A549 (cell line): ENCODE measurements around the gene MOB3A. TPM values are rescaled to one million over a fixed set of nuclear protein-coding genes. Genes with fewer than 3 reads are reported as not detected.

ENCODE experiments used
- ATAC-seq, 2 experiments: fragments of 200-7000 bp in 1 of 2; fragments of >200 bp in 1 of 2; cut with Nextera tagmentation in 1 of 2; cut with Tn5 transposase in 1 of 2; 3 replicates each; pipeline versions ENCODE4 v1.8.0 to v1.9.1; 2018 to 2020; ENCODE audit warnings: mild to moderate bottlenecking in 1 of 2, moderate library complexity in 1 of 2
- CTCF ChIA-PET: fragments of 300-600 bp; sonication (Branson Sonifier 250); formaldehyde crosslinking; extraction: SDS; loops from one replicate; lab custom pipeline; 2021; ENCODE audit warnings: antibody characterized with exemption, inconsistent platforms; lab: Yijun Ruan, JAX
- POLR2A ChIA-PET: fragments of 350-600 bp; formaldehyde crosslinking; extraction: SDS; loops from one replicate; lab custom pipeline; 2021; ENCODE audit warnings: antibody characterized with exemption, inconsistent platforms; lab: Yijun Ruan, JAX
- DNase-seq, 2 experiments: peaks; one replicate each; pipeline versions ENCODE4 v3.0.0 to v3.0.0-alpha.2; 2011 to 2016; ENCODE audit warnings: low read depth in 1 of 2, low spot score in 1 of 2
- FAIRE-seq: peaks from 2 replicates; lab custom pipeline; 2011; peaks lifted over from hg19 to GRCh38; lab: Jason Lieb, UNC
- H3K27ac ChIP-seq, 2 experiments: fragments of >200 bp; sonication (Bioruptor Twin); formaldehyde crosslinking; 3 replicates each; pipeline ENCODE4 v1.5.1; 2016 to 2017
- H3K4me1 ChIP-seq: fragments of >200 bp; sonication (Bioruptor Twin); formaldehyde crosslinking; 3 replicates; pipeline ENCODE4 v1.6.1; 2016
- H3K4me2 ChIP-seq: fragments of >200 bp; sonication (Bioruptor Twin); formaldehyde crosslinking; 3 replicates; pipeline ENCODE4 v1.6.1; 2016
- H3K4me3 ChIP-seq: fragments of >200 bp; sonication (Bioruptor Twin); formaldehyde crosslinking; 3 replicates; pipeline ENCODE4 v1.5.1; 2016
- H3K9me3 ChIP-seq: fragments of >200 bp; sonication (Bioruptor Twin); formaldehyde crosslinking; 3 replicates; pipeline ENCODE4 v1.6.1; 2016
- CHD2 ChIP-seq: fragments of 150-350 bp; IDR thresholded peaks from 2 replicates; pipeline ENCODE4 v1.6.1; 2014; ENCODE audit warnings: low read length; ENCODE audit not compliant: partially characterized antibody
- CTCF ChIP-seq: fragments of >200 bp; sonication (Bioruptor Twin); formaldehyde crosslinking; IDR thresholded peaks from 3 replicates; pipeline ENCODE4 v1.5.1; 2016
- EHMT2 ChIP-seq: fragments of 200-600 bp; sonication (generic); IDR thresholded peaks from 2 replicates; pipeline ENCODE4 v1.6.1; 2016; ENCODE audit warnings: antibody characterized with exemption, low read depth, mild to moderate bottlenecking, moderate library complexity
- ELK1 ChIP-seq: fragments of 150-350 bp; IDR thresholded peaks from 2 replicates; pipeline ENCODE4 v1.6.1; 2014; ENCODE audit warnings: low read depth, mild to moderate bottlenecking, low read length
- EP300 ChIP-seq, 2 experiments: fragments of >200 bp; sonication (Bioruptor Twin); formaldehyde crosslinking; IDR thresholded peaks; 2 replicates in 1 of 2; 3 replicates in 1 of 2; pipeline ENCODE4 v1.6.1; 2016 to 2017
- FOSB ChIP-seq: fragments of 250-450 bp; sonication (Bioruptor Pico); IDR thresholded peaks from 2 replicates; pipeline ENCODE4 v1.5.0; 2020; ENCODE audit warnings: mild to moderate bottlenecking, moderate library complexity
- FOSL2 ChIP-seq, 2 experiments: fragments of 450-650 bp in 1 of 2; fragments of >200 bp in 1 of 2; sonication (Bioruptor Twin) in 1 of 2; formaldehyde crosslinking; IDR thresholded peaks; 2 replicates each; pipeline versions ENCODE4 v1.5.0 to v1.6.1; 2016 to 2020; ENCODE audit warnings: mild to moderate bottlenecking in 1 of 2, moderate library complexity in 1 of 2
- HEYL ChIP-seq: fragments of 250-450 bp; sonication (Bioruptor Pico); IDR thresholded peaks from 2 replicates; pipeline ENCODE4 v1.8.0; 2021; ENCODE audit warnings: mild to moderate bottlenecking, moderate library complexity
- HMGXB4 ChIP-seq: fragments of 250-450 bp; sonication (Bioruptor Pico); IDR thresholded peaks from 2 replicates; pipeline ENCODE4 v1.5.0; 2021; ENCODE audit warnings: mild to moderate bottlenecking, moderate library complexity, borderline replicate concordance
- HOXA7 ChIP-seq: fragments of 250-450 bp; sonication (Bioruptor Pico); IDR thresholded peaks from 2 replicates; pipeline ENCODE4 v1.5.0; 2020; ENCODE audit warnings: mild to moderate bottlenecking, moderate library complexity
- KDM5A ChIP-seq: fragments of 200-600 bp; sonication (generic); IDR thresholded peaks from 2 replicates; pipeline ENCODE4 v1.6.1; 2016; ENCODE audit warnings: antibody characterized with exemption, mild to moderate bottlenecking
- MAX ChIP-seq: IDR thresholded peaks from 2 replicates; pipeline ENCODE4 v1.6.1; 2012
- NFE2L2 ChIP-seq: fragments of 150-350 bp; conservative IDR thresholded peaks from 2 replicates; pipeline ENCODE4 v1.6.1; 2014; ENCODE audit warnings: low read length
- PHF8 ChIP-seq: fragments of 200-600 bp; sonication (generic); IDR thresholded peaks from 2 replicates; pipeline ENCODE4 v1.6.1; 2016; ENCODE audit warnings: low read depth, mild to moderate bottlenecking, antibody characterized with exemption, moderate library complexity, borderline replicate concordance
- POLR2AphosphoS2 ChIP-seq: conservative IDR thresholded peaks from 2 replicates; pipeline ENCODE4 v1.6.1; 2012; ENCODE audit warnings: low read length, improper control_type of control experiment, inconsistent platforms
- USF2 ChIP-seq: fragments of 450-650 bp; IDR thresholded peaks from 2 replicates; pipeline ENCODE4 v1.6.1; 2014; ENCODE audit warnings: antibody characterized with exemption
- ZC3H11A ChIP-seq: fragments of 450-650 bp; IDR thresholded peaks from 2 replicates; pipeline ENCODE4 v1.6.1; 2014; ENCODE audit warnings: antibody characterized with exemption, mild to moderate bottlenecking
- ZFP36 ChIP-seq: fragments of 450-650 bp; IDR thresholded peaks from 2 replicates; pipeline ENCODE4 v1.6.1; 2014; ENCODE audit warnings: borderline replicate concordance; ENCODE audit not compliant: partially characterized antibody
- ZNF302 ChIP-seq: fragments of 250-450 bp; sonication (Bioruptor Pico); IDR thresholded peaks from 2 replicates; pipeline ENCODE4 v1.9.0; 2021; ENCODE audit warnings: inconsistent platforms, mild to moderate bottlenecking, moderate library complexity
- ZSCAN20 ChIP-seq: fragments of 250-450 bp; sonication (Bioruptor Pico); IDR thresholded peaks from 2 replicates; pipeline ENCODE4 v1.8.0; 2022; ENCODE audit warnings: mild to moderate bottlenecking, moderate library complexity
- WGBS: methylation state at CpG from one replicate; pipeline ENCODE4 v1.1.6; 2017; ENCODE audit errors: missing lambda C conversion rate; 5-methylcytosine and 5-hydroxymethylcytosine counted together
- polyA plus RNA-seq, 4 experiments: library from polyadenylated mRNA; depleted of rRNA in 3 of 4; stranded (reverse); fragments of >200 nt; fragmentation: RNase III in 1 of 4; extraction: RNeasy Plus Mini Kit Qiagen cat#74134 plus additional on column Dnase treatment in 1 of 4; gene quantifications; 2 replicates in 3 of 4; 3 replicates in 1 of 4; pipeline ENCODE4 v1.2.3, GENCODE V29; 2011 to 2017

The MOB3A gene
- polyA plus RNA-seq, 2 of the 4 experiments (the other 2 are of a cell fraction) = 9.1 to 10.9 TPM

- TF ChIP-seq CTCF = no peak
- no peak for TF ChIP-seq ELK1
Measured at GRCh38 chr19:2113439-2114211, 17.5 kb upstream of the MOB3A start (continued).

GRCh38 chr19:2112516-2113320 is 16.6 kb upstream of the MOB3A start:
- POLR2A ChIA-PET = interaction anchor here (0.5 kb wide), 1 partner anchor 266 kb away, joined by 3 read pairs; no protein-coding TSS in a partner anchor
- WGBS = 92% methylated on average over 19 of the region's 23 CpGs
- Histone ChIP-seq H3K4me2 (no peak overlapping the region), H3K27ac (no peak overlapping the region), H3K9me3 (no peaks in the 10 kb centered on the region), H3K4me3 (no peak overlapping the region), H3K4me1 (no peaks in the 10 kb centered on the region)
- DNase-seq (no peak), ATAC-seq (no peak), FAIRE-seq (no peak)
- CTCF ChIA-PET = interaction anchor here (0.6 to 1.2 kb wide), 2 partner anchors 17 to 42 kb away, joined by 3 read pairs; no protein-coding TSS in a partner anchor
- TF ChIP-seq EHMT2 (no peak), POLR2AphosphoS2 (no peak), KDM5A (no peak), CHD2 (no peak), FOSB (no peak), NFE2L2 (no peak), EP300 (IDR thresholded peaks at IDR 0.05) (no peak)

- no peak for TF ChIP-seq ZNF302 (CRISPR knock-in tag)
- no peak for TF ChIP-seq MAX
- TF ChIP-seq HOXA7 (CRISPR knock-in tag) = no peak
- TF ChIP-seq NFE2L2 = no peak
- no peak for TF ChIP-seq ZFP36
- no peak for TF ChIP-seq ZSCAN20 (CRISPR knock-in tag)
- TF ChIP-seq CTCF = no peak
- no peak for TF ChIP-seq HEYL (CRISPR knock-in tag)
- TF ChIP-seq USF2 = no peak
- TF ChIP-seq PHF8 = no peak
- no peak for TF ChIP-seq FOSL2 (IDR thresholded peaks at IDR 0.05)
- TF ChIP-seq FOSL2 (CRISPR knock-in tag; IDR thresholded peaks at IDR 0.05) = no peak
- TF ChIP-seq HMGXB4 (CRISPR knock-in tag) = no peak
- no peak for TF ChIP-seq ZC3H11A
- no peak for TF ChIP-seq POLR2AphosphoS2
- ATAC-seq (no peak), DNase-seq (no peak), FAIRE-seq (no peak)
- Histone ChIP-seq H3K4me3 (no peak overlapping the region), H3K4me1 (no peaks in the 10 kb centered on the region), H3K4me2 (no peak overlapping the region), H3K9me3 (no peaks in the 10 kb centered on the region), H3K27ac (no peak overlapping the region)
- ChIA-PET POLR2A (no interaction called here), CTCF (no interaction called here)
- 92% methylated on average over 10 of the region's 20 CpGs for WGBS
Measured at GRCh38 chr19:2111886-2112285, 15.8 kb upstream of the MOB3A start.
